GM12878 (cell line): ENCODE measurements around the gene CCDC27. TPM values are rescaled to one million over a fixed set of nuclear protein-coding genes. Genes with fewer than 3 reads are reported as not detected.

ENCODE experiments used
- ATAC-seq: fragments of 200-7000 bp; cut with Tn5 transposase; 3 replicates; pipeline ENCODE4 v1.9.1; 2020; ENCODE audit warnings: mild to moderate bottlenecking, moderate library complexity
- BruUV-seq: library from RNA; stranded (reverse); fragments of 400-500 nt; replicated peaks from 2 replicates; lab custom pipeline; 2021; lab: Mats Ljungman, UMichigan
- CTCF ChIA-PET: fragments of 300-600 bp; sonication (Branson Sonifier 250); formaldehyde crosslinking; extraction: SDS; loops from one replicate; lab custom pipeline; 2021; ENCODE audit warnings: inconsistent platforms; lab: Yijun Ruan, JAX
- POLR2A ChIA-PET: fragments of 350-600 bp; formaldehyde crosslinking; extraction: SDS; loops from one replicate; lab custom pipeline; 2021; ENCODE audit warnings: inconsistent platforms; lab: Charles Lee
- RAD21 ChIA-PET: fragments of 300-600 bp; sonication (Branson Sonifier 250); formaldehyde crosslinking; loops from one replicate; lab custom pipeline; 2023; ENCODE audit warnings: antibody characterized with exemption; ENCODE audit not compliant: unreplicated experiment; lab: Charles Lee
- SMC1A ChIA-PET: fragments of 300-600 bp; sonication (Branson Sonifier 250); formaldehyde crosslinking; loops from one replicate; lab custom pipeline; 2023; ENCODE audit not compliant: unreplicated experiment, uncharacterized antibody; lab: Charles Lee
- DNase-seq: peaks from one replicate; pipeline ENCODE4 v3.0.0-alpha.2; 2011; ENCODE audit warnings: low read depth, low spot score
- FAIRE-seq: peaks from 3 replicates; lab custom pipeline; 2011; peaks lifted over from hg19 to GRCh38; lab: Jason Lieb, UNC
- H2AFZ ChIP-seq: 2 replicates; pipeline ENCODE4 v1.6.0; 2011; ENCODE audit warnings: low read depth, low read length, control low read depth; ENCODE audit not compliant: control insufficient read depth
- H3K27ac ChIP-seq: 2 replicates; pipeline ENCODE4 v1.5.1; 2011; ENCODE audit warnings: control low read depth; ENCODE audit not compliant: control insufficient read depth, insufficient read depth
- H3K27me3 ChIP-seq, 2 experiments: replicated peaks in 1 of 2; 2 replicates each; pipeline versions ENCODE4 v1.6.0 to v1.6.1; 2011; ENCODE audit warnings: low read length in 1 of 2; ENCODE audit not compliant: control insufficient read depth in 2 of 2, insufficient read depth in 2 of 2
- H3K36me3 ChIP-seq, 2 experiments: 2 replicates each; pipeline ENCODE4 v1.5.1; 2011; ENCODE audit warnings: low read length in 1 of 2; ENCODE audit not compliant: control insufficient read depth in 2 of 2, insufficient read depth in 2 of 2
- H3K4me1 ChIP-seq: 2 replicates; pipeline ENCODE4 v1.6.1; 2011; ENCODE audit warnings: mild to moderate bottlenecking, low read length, moderate library complexity, mixed read lengths; ENCODE audit not compliant: control insufficient read depth, insufficient read depth
- H3K4me2 ChIP-seq: 2 replicates; pipeline ENCODE4 v1.6.0; 2011; ENCODE audit warnings: control low read depth; ENCODE audit not compliant: control insufficient read depth, insufficient read depth
- H3K4me3 ChIP-seq: fragments of 200-600 bp; sonication (generic); 2 replicates; pipeline ENCODE4 v1.5.1; 2016
- H3K79me2 ChIP-seq: 2 replicates; pipeline ENCODE4 v1.6.0; 2011; ENCODE audit warnings: low read length; ENCODE audit not compliant: control insufficient read depth, insufficient read depth
- H3K9ac ChIP-seq: 2 replicates; pipeline ENCODE4 v1.8.0; 2011; ENCODE audit warnings: low read length, control low read depth, mixed read lengths; ENCODE audit not compliant: control insufficient read depth, insufficient read depth
- H3K9me3 ChIP-seq: replicated peaks from 3 replicates; pipeline ENCODE4 v1.5.1; 2011; ENCODE audit warnings: mild to moderate bottlenecking, low read length; ENCODE audit not compliant: control insufficient read depth, insufficient read depth
- H4K20me1 ChIP-seq: 2 replicates; pipeline ENCODE4 v1.6.0; 2011; ENCODE audit not compliant: control insufficient read depth, insufficient read depth
- ASH2L ChIP-seq: fragments of 300-600, 200-600 bp; sonication (generic); IDR thresholded peaks from 2 replicates; pipeline ENCODE4 v1.6.1; 2017; ENCODE audit warnings: low read depth, mild to moderate bottlenecking, borderline replicate concordance
- BHLHE40 ChIP-seq, 2 experiments: fragments of 450-650 bp in 1 of 2; IDR thresholded peaks; 2 replicates each; pipeline ENCODE4 v1.6.1; 2011 to 2017; ENCODE audit warnings: low read depth in 2 of 2, borderline replicate concordance in 1 of 2, improper control_type of control experiment in 1 of 2, low read length in 1 of 2, mild to moderate bottlenecking in 1 of 2
- CBX5 ChIP-seq: sonication (generic); IDR thresholded peaks from 2 replicates; pipeline ENCODE4 v1.6.1; 2016; ENCODE audit warnings: low read depth, moderate library complexity, mild to moderate bottlenecking, inconsistent platforms
- FOS ChIP-seq: IDR thresholded peaks from 3 replicates; pipeline ENCODE4 v1.6.1; 2011; ENCODE audit warnings: borderline replicate concordance; ENCODE audit not compliant: insufficient read length; ENCODE audit errors: extremely low read depth
- MEF2A ChIP-seq: IDR thresholded peaks from 2 replicates; pipeline ENCODE4 v1.6.1; 2011; ENCODE audit warnings: low read depth, mild to moderate bottlenecking, low read length, moderate library complexity; ENCODE audit not compliant: insufficient read depth
- MLLT1 ChIP-seq: fragments of 450-650 bp; IDR thresholded peaks from 2 replicates; pipeline ENCODE4 v1.6.1; 2016; ENCODE audit warnings: mild to moderate bottlenecking
- PML ChIP-seq: IDR thresholded peaks from 2 replicates; pipeline ENCODE4 v1.6.1; 2012; ENCODE audit warnings: low read length, inconsistent platforms
- RB1 ChIP-seq: fragments of 450-650 bp; formaldehyde crosslinking; IDR thresholded peaks from 2 replicates; pipeline ENCODE4 v1.6.1; 2017; ENCODE audit warnings: mild to moderate bottlenecking, borderline replicate concordance
- SREBF1 ChIP-seq: IDR thresholded peaks from 2 replicates; pipeline ENCODE4 v1.6.1; 2012; ENCODE audit warnings: mild to moderate bottlenecking, low read length
- TAF1 ChIP-seq: IDR thresholded peaks from 2 replicates; pipeline ENCODE4 v1.6.1; 2011; ENCODE audit warnings: mild to moderate bottlenecking, low read depth, low read length, borderline replicate concordance
- WGBS: methylation state at CpG from one replicate; pipeline ENCODE4 v1.1.6; 2016; ENCODE audit warnings: low lambda C conversion rate; ENCODE audit not compliant: insufficient replicate concordance, insufficient coverage; ENCODE audit errors: missing lambda C conversion rate; 5-methylcytosine and 5-hydroxymethylcytosine counted together
- in situ Hi-C: fragments of 300-500 bp; cut with MboI; formaldehyde crosslinking; loops from 9 replicates; pipeline ENCODE4 v1.14.3; 2018; ENCODE audit warnings: mixed read lengths
- intact Hi-C: fragments of 100-400 bp; cut with micrococcal nuclease; formaldehyde crosslinking; loops from one replicate; pipeline ENCODE4 v1.14.2; 2022; ENCODE audit not compliant: unreplicated experiment
- polyA plus RNA-seq, 11 experiments: library from polyadenylated mRNA; depleted of rRNA in 4 of 11; unstranded in 6 of 11; stranded (reverse) in 5 of 11; fragments of >200 nt; fragmentation: Nextera tagmentation in 4 of 11; fragmentation: Illumina TruSeq in 1 of 11; extraction: Ambion mirVana in 4 of 11; extraction: Trizol in 1 of 11; gene quantifications; 1 replicate in 1 of 11; 2 replicates in 10 of 11; pipeline versions ENCODE4 v1.2.1 to v1.2.3, GENCODE V29; 2011 to 2016; ENCODE audit warnings: inconsistent platforms in 2 of 11, missing spikeins in 2 of 11, low read depth in 1 of 11
- total RNA-seq, 4 experiments: library from RNA; depleted of rRNA in 3 of 4; stranded (reverse); fragments of >200 nt in 3 of 4; fragmentation: Illumina TruSeq in 1 of 4; extraction: Trizol in 1 of 4; gene quantifications; 2 replicates each; pipeline versions ENCODE4 v1.2.1 to v1.2.3, GENCODE V29; 2013 to 2021
- TF ChIP-seq, protein P1 (sequence below): fragments of 450-650 bp; IDR thresholded peaks from 2 replicates; pipeline ENCODE4 v1.6.1; 2018; ENCODE audit warnings: mild to moderate bottlenecking, low read depth, moderate library complexity; ENCODE audit not compliant: partially characterized antibody
- TF ChIP-seq, protein P2 (sequence below): fragments of 450-650 bp; formaldehyde crosslinking; IDR thresholded peaks from 2 replicates; pipeline ENCODE4 v1.4.0; 2022; ENCODE audit warnings: mild to moderate bottlenecking, moderate library complexity

Gene CCDC27
- total and polyA plus RNA-seq, 10 of the 15 experiments (the other 5 are each of a cell fraction or from before 2014, with no cell fraction given) = 0.05 TPM; not detected in 9

DNA sequence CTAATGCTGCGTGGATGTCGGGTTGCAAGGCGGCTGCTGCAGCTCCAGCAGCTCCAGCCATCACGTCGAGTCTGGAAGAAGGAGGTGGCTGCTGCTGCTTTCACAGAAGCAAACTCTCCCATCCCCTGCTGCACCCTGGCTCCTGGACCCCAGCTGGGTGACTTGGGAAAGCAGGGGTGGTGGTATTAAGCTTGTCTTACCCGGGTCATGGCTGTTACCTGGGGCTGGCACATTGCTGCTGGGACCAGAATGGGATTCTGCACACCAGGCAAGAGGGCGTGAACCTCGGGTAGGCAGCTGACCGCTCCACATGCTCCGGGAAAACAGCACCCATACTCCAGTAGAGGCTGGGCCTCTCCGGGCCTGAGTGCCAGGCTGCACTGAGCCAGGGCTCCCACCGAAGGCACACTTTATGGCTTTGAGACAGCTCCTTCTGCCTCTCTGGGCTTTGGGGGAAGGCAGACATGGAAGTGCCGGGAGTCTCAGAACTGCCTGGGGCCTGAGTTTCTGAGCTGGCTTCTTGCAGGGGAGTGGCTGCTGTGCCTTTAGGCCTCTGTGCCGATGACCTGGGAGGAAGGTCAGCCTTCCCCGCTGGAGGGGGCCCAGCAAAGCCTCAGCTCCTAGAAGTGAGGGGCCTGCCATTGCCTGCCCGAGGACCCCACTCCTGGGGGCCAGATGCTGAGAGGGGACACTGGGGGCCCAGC lies 21.5 kb downstream of the CCDC27 start:
- 86% methylated on average over 16 of the region's 16 CpGs for WGBS
- BruUV-seq = no TSS peak
- SMC1A ChIA-PET = interaction anchor here (0.9 kb wide), 1 partner anchor 75 kb away, joined by 3 read pairs; no protein-coding TSS in a partner anchor

More for the DNA sequence above, 21.5 kb downstream of the CCDC27 start:
- RAD21 ChIA-PET = interaction anchor here (0.8 kb wide), 1 partner anchor 28 kb away, joined by 3 read pairs; no protein-coding TSS in a partner anchor
- H3K9ac ChIP-seq = no peak overlapping the region
- no peaks in the 10 kb centered on the region; a peak in 1 of 4 replicates for H3K27me3 ChIP-seq
- ATAC-seq (no peak), DNase-seq (no peak), FAIRE-seq (no peak)
- no peaks in the 10 kb centered on the region for H3K9me3 ChIP-seq
- no peak overlapping the region for H3K4me3 ChIP-seq
- no peak for TF ChIP-seq PML
- no peak for TF ChIP-seq MLLT1
- TF ChIP-seq, protein P1, sequence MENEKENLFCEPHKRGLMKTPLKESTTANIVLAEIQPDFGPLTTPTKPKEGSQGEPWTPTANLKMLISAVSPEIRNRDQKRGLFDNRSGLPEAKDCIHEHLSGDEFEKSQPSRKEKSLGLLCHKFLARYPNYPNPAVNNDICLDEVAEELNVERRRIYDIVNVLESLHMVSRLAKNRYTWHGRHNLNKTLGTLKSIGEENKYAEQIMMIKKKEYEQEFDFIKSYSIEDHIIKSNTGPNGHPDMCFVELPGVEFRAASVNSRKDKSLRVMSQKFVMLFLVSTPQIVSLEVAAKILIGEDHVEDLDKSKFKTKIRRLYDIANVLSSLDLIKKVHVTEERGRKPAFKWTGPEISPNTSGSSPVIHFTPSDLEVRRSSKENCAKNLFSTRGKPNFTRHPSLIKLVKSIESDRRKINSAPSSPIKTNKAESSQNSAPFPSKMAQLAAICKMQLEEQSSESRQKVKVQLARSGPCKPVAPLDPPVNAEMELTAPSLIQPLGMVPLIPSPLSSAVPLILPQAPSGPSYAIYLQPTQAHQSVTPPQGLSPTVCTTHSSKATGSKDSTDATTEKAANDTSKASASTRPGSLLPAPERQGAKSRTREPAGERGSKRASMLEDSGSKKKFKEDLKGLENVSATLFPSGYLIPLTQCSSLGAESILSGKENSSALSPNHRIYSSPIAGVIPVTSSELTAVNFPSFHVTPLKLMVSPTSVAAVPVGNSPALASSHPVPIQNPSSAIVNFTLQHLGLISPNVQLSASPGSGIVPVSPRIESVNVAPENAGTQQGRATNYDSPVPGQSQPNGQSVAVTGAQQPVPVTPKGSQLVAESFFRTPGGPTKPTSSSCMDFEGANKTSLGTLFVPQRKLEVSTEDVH = no peak
- TF ChIP-seq SREBF1 = no peak
- no peak for TF ChIP-seq MEF2A
- TF ChIP-seq BHLHE40 (IDR thresholded peaks at IDR 0.05; ENCODE audit: borderline replicate concordance in 1 of 2, low read depth in 2 of 2, low read length in 1 of 2) = no peak
- TF ChIP-seq FOS = no peak
- TF ChIP-seq TAF1 = no peak
- TF ChIP-seq, protein P2, sequence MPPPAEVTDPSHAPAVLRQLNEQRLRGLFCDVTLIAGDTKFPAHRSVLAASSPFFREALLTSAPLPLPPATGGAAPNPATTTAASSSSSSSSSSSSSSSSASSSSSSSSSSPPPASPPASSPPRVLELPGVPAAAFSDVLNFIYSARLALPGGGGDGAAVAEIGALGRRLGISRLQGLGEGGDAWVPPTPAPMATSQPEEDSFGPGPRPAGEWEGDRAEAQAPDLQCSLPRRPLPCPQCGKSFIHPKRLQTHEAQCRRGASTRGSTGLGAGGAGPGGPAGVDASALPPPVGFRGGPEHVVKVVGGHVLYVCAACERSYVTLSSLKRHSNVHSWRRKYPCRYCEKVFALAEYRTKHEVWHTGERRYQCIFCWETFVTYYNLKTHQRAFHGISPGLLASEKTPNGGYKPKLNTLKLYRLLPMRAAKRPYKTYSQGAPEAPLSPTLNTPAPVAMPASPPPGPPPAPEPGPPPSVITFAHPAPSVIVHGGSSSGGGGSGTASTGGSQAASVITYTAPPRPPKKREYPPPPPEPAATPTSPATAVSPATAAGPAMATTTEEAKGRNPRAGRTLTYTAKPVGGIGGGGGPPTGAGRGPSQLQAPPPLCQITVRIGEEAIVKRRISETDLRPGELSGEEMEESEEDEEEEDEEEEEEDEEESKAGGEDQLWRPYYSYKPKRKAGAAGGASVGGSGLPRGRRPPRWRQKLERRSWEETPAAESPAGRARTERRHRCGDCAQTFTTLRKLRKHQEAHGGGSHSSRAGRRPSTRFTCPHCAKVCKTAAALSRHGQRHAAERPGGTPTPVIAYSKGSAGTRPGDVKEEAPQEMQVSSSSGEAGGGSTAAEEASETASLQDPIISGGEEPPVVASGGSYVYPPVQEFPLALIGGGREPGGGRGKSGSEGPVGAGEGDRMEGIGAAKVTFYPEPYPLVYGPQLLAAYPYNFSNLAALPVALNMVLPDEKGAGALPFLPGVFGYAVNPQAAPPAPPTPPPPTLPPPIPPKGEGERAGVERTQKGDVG (CRISPR knock-in tag) = no peak
- TF ChIP-seq RB1 = no peak
- TF ChIP-seq CBX5 = no peak
- no peak for TF ChIP-seq ASH2L
- intact Hi-C loops = no loop called here
- in situ Hi-C loops = no loop called here
- H3K36me3 ChIP-seq = no peaks in the 10 kb centered on the region; a peak in 1 of 4 replicates
- H3K79me2 ChIP-seq = no peaks in the 10 kb centered on the region
- H3K27ac ChIP-seq = no peak overlapping the region
- POLR2A ChIA-PET = no interaction called here
- H2AFZ ChIP-seq = no peak overlapping the region
- peaks cover 15% of the 10 kb centered on the region for H3K4me1 ChIP-seq
- H4K20me1 ChIP-seq = no peaks in the 10 kb centered on the region
- H3K4me2 ChIP-seq = peak overlapping the region; percentile 68; the same call in 1 of the 2 replicates
- CTCF ChIA-PET = interaction anchor here (0.6 to 0.7 kb wide), 4 partner anchors 14 to 151 kb away, joined by 3 to 4 read pairs (median 3); no protein-coding TSS in a partner anchor
